OCI-LY3 (cell line): Measurements from ENCODE around the gene PEA15.

Experiments used
- H2AFZ ChIP-seq: fragments of 200-600, 300-600 bp; shearing (Covaris generic); 2 replicates; pipeline ENCODE4 v1.6.0; 2014; ENCODE audit warnings: antibody characterized with exemption, low read depth, low read length
- H3K27ac ChIP-seq: fragments of 200-600, 300-600 bp; sonication (generic); 2 replicates; pipeline ENCODE4 v1.5.1; 2014; ENCODE audit warnings: mild to moderate bottlenecking, low read length, moderate library complexity, mixed read lengths
- H3K27me3 ChIP-seq: fragments of 200-600, 300-600 bp; sonication (generic); 2 replicates; pipeline ENCODE4 v1.6.1; 2014; ENCODE audit warnings: low read depth, low read length, mixed read lengths
- H3K36me3 ChIP-seq: fragments of 200-600, 300-600 bp; sonication (generic); replicated peaks from 2 replicates; pipeline ENCODE3; 2014; ENCODE audit warnings: low read depth, low read length, mixed read lengths
- H3K4me1 ChIP-seq: fragments of 300-600, 200-600 bp; sonication (generic); 2 replicates; pipeline ENCODE4 v1.6.1; 2014; ENCODE audit warnings: low read length, mixed read lengths
- H3K4me2 ChIP-seq: fragments of 200-600, 300-600 bp; sonication (generic); 2 replicates; pipeline ENCODE4 v1.6.1; 2014; ENCODE audit warnings: low read length, mixed read lengths
- H3K4me3 ChIP-seq: fragments of 300-600, 200-600 bp; sonication (generic); 2 replicates; pipeline ENCODE4 v1.5.1; 2014; ENCODE audit warnings: antibody characterized with exemption, mild to moderate bottlenecking, low read length, moderate library complexity
- H3K79me2 ChIP-seq: fragments of 300-600, 200-600 bp; shearing (Covaris generic); 2 replicates; pipeline ENCODE4 v1.6.1; 2014; ENCODE audit warnings: mild to moderate bottlenecking, low read length, mixed read lengths
- H3K9ac ChIP-seq: fragments of 300-600, 200-600 bp; shearing (Covaris generic); 2 replicates; pipeline ENCODE4 v1.6.0; 2014; ENCODE audit warnings: mild to moderate bottlenecking, low read length, moderate library complexity
- H3K9me3 ChIP-seq: fragments of 200-600, 300-600 bp; shearing (Covaris generic); 2 replicates; pipeline ENCODE4 v1.6.1; 2014; ENCODE audit warnings: low read length, mixed read lengths; ENCODE audit not compliant: insufficient read depth
- H4K20me1 ChIP-seq: fragments of 200-600, 300-600 bp; sonication (generic); 2 replicates; pipeline ENCODE4 v1.6.1; 2016; ENCODE audit warnings: low read length, mixed read lengths; ENCODE audit not compliant: insufficient read depth
- EZH2phosphoT487 ChIP-seq: fragments of 200-600 bp; shearing (Covaris generic); IDR thresholded peaks from 2 replicates; pipeline ENCODE4 v1.6.1; 2018; ENCODE audit warnings: antibody characterized with exemption, mixed run types, low read depth
- TF ChIP-seq, protein P1 (sequence below): fragments of 200-600, 300-600 bp; sonication (generic); IDR thresholded peaks from 2 replicates; pipeline ENCODE4 v1.5.1; 2014; ENCODE audit warnings: antibody characterized with exemption, low read length, low read depth

The PEA15 gene

DNA sequence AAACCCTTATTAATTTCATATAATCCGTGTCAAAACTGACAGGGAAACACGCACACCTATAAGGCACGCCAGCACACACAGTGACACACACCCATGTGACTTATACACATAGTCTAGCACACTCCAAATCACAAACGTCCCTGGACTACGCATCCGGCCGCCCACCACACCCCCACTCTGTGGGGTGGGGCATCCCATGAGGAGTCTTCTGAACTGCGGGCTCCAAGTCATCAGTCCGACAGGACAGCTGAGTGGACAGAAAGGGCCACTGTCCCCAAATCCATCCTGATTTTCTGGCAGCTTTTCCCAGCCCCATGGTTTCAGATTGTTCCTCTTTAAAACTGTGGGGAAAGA, 829 bp downstream of the PEA15 start:
- peaks cover 58% of the 10 kb centered on the region for H3K4me1 ChIP-seq

DNA sequence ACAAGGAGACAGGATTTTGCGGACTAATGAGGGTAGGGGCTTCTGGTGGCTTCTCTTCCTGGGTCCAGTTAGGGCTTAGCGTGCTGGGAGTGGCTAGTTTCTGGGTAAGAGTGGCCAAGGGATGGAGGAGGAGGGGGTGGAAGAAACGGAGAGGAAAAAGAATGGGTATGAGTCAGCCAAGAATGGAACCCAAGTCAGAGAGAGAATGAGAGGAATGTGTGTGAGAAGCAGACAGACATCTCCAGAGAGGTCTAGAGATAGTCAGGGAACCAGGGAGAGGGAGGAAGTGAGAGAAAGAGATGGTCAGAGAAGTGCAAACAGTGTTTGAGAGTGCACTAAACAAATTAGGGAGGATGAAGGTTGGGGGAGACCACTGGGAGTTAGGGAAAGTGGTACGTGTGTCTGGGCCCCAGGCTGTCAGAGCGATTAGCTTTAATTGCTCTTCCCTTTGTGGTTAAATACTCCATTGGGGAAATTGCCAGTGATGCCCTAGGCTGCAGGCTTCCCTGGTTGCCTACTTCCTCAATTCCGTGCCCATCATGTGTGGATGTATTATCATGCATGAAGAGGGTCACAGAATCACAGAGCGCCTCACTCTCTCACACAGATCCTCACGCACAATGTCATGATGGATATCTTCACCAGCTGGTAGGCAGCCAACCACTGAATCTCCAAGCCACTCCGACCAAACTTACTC, 1.4 kb downstream of the PEA15 start:
- H3K9me3 ChIP-seq, result no peaks in the 10 kb centered on the region
- peak overlapping the region; percentile 98 for H3K9ac ChIP-seq
- H3K79me2 ChIP-seq, result peaks cover 64% of the 10 kb centered on the region
- peaks cover 55% of the 10 kb centered on the region for H4K20me1 ChIP-seq
- peak overlapping the region; percentile 89 for H3K4me3 ChIP-seq
- H3K4me1 ChIP-seq, result peaks cover 58% of the 10 kb centered on the region
- peak overlapping the region; percentile 99 for H3K4me2 ChIP-seq
- no peaks in the 10 kb centered on the region for H3K27me3 ChIP-seq
- no peak overlapping the region for H2AFZ ChIP-seq
- no peak for TF ChIP-seq EZH2phosphoT487
- TF ChIP-seq, protein P1, sequence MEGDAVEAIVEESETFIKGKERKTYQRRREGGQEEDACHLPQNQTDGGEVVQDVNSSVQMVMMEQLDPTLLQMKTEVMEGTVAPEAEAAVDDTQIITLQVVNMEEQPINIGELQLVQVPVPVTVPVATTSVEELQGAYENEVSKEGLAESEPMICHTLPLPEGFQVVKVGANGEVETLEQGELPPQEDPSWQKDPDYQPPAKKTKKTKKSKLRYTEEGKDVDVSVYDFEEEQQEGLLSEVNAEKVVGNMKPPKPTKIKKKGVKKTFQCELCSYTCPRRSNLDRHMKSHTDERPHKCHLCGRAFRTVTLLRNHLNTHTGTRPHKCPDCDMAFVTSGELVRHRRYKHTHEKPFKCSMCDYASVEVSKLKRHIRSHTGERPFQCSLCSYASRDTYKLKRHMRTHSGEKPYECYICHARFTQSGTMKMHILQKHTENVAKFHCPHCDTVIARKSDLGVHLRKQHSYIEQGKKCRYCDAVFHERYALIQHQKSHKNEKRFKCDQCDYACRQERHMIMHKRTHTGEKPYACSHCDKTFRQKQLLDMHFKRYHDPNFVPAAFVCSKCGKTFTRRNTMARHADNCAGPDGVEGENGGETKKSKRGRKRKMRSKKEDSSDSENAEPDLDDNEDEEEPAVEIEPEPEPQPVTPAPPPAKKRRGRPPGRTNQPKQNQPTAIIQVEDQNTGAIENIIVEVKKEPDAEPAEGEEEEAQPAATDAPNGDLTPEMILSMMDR, result no peak
- peaks cover 52% of the 10 kb centered on the region for H3K36me3 ChIP-seq
- peak overlapping the region; percentile 96 for H3K27ac ChIP-seq

More for the DNA sequence above, 829 bp downstream of the PEA15 start:
- Histone ChIP-seq H4K20me1 (peaks cover 50% of the 10 kb centered on the region), H3K4me2 (peak overlapping the region; percentile 99), H2AFZ (no peak overlapping the region), H3K27ac (peak overlapping the region; percentile 96), H3K27me3 (no peaks in the 10 kb centered on the region), H3K4me3 (peak overlapping the region; percentile 89), H3K36me3 (peaks cover 47% of the 10 kb centered on the region), H3K79me2 (peaks cover 59% of the 10 kb centered on the region), H3K9me3 (no peaks in the 10 kb centered on the region), H3K9ac (peak overlapping the region; percentile 98)
- TF ChIP-seq, protein P1, result no peak
- TF ChIP-seq EZH2phosphoT487, result no peak

DNA sequence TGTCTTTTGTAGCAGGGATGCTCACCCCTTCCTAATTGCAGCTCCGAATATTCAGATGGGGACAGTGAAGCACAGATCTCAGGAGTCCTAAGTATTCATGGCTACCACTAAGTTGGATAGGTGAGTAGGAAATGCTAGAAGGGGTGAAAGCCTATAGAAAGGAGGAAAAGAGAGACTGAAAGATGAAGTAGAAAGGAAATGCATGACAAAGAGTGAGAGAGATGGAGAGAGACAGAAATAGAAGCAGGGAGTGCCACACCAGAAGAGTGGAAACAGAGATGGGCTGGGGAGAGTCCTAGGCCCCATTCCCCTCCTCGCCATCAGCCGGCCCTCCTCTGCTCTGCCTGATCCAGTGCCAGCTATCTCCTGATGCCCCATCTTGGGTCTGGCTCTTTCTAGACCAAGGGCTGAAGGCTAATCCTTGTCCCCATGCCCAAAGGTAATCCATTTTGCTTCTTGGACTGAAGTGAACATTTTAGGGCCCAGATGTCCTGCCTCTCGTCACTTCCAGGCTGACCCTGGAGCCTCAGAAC, 2.0 kb downstream of the PEA15 start:
- Histone ChIP-seq H4K20me1 (peaks cover 59% of the 10 kb centered on the region), H2AFZ (no peak overlapping the region), H3K9me3 (no peaks in the 10 kb centered on the region), H3K27me3 (no peaks in the 10 kb centered on the region), H3K4me3 (peak overlapping the region; percentile 89), H3K4me1 (peaks cover 58% of the 10 kb centered on the region), H3K79me2 (peaks cover 64% of the 10 kb centered on the region), H3K4me2 (peak overlapping the region; percentile 99), H3K27ac (peak overlapping the region; percentile 96), H3K36me3 (peaks cover 58% of the 10 kb centered on the region), H3K9ac (peak overlapping the region; percentile 98; the same call in 1 of the 2 replicates)
- TF ChIP-seq, protein P1, result no peak
- no peak for TF ChIP-seq EZH2phosphoT487

DNA sequence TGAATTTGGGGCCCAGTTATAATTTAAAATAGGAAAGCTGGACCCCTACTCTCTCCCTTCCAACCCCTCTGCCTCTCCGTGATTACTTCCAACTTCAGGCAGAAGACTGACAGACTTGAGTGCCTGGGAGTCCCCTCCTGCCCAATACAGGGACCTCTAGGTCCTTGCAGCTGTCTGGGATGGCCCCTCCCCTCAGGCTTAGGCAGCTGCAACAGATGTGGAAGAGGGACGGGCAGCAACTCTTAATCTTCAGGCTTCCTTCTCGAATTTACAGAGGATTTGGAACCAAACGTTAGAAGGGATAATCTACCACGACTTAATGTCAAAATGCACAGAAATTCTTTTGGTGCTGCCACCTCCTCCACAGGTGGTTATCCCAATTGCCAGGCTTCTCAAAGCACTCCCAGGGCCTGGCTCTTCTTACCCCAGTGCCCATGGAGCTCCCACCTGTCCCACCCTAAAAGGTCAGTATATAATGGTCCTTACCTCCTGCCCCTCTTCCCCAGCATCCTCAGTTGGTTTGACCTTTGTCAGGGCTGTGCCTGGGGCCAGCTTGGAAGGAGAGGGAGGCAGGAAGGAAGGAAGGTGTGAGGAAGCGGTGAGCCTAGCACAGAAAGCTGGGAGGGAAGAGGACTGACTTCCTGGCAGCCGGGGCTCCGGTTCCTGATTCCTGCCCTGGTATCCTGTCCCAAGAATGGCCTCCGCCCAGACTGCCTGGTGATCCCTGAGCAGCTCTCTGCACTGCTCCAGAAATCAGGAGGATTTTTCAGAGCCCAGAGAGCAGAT, 2.8 kb downstream of the PEA15 start:
- TF ChIP-seq, protein P1, result no peak
- TF ChIP-seq EZH2phosphoT487, result no peak
- Histone ChIP-seq H3K9ac (no peak overlapping the region), H3K27me3 (no peaks in the 10 kb centered on the region), H2AFZ (no peak overlapping the region), H3K36me3 (peaks cover 64% of the 10 kb centered on the region), H3K9me3 (no peaks in the 10 kb centered on the region), H3K79me2 (peaks cover 64% of the 10 kb centered on the region), H3K4me2 (no peak overlapping the region; the same call in 1 of the 2 replicates), H3K4me3 (no peak overlapping the region), H3K27ac (peak overlapping the region; percentile 96; the same call in 1 of the 2 replicates), H3K4me1 (peaks cover 58% of the 10 kb centered on the region), H4K20me1 (peaks cover 62% of the 10 kb centered on the region)
